Uterus (tissue), 2 donors: ENCODE data around the gene PA2G4.

ENCODE experiments used
- POLR2A ChIP-seq, 2 donors: fragments of 450-650 bp; IDR thresholded peaks; one replicate each; pipeline ENCODE4 v1.6.1; 2016; ENCODE audit warnings: antibody characterized with exemption in 2 of 2, mild to moderate bottlenecking in 1 of 2, moderate library complexity in 1 of 2
- TF ChIP-seq, protein P1 (sequence below), 4 experiments: fragments of 200-600 bp in 2 of 4; fragments of 450-650 bp in 2 of 4; sonication (generic) in 2 of 4; IDR thresholded peaks; one replicate each; pipeline ENCODE4 v1.5.1; 2016 to 2019; ENCODE audit warnings: antibody characterized with exemption in 4 of 4, mild to moderate bottlenecking in 2 of 4, moderate library complexity in 1 of 4

DNA sequence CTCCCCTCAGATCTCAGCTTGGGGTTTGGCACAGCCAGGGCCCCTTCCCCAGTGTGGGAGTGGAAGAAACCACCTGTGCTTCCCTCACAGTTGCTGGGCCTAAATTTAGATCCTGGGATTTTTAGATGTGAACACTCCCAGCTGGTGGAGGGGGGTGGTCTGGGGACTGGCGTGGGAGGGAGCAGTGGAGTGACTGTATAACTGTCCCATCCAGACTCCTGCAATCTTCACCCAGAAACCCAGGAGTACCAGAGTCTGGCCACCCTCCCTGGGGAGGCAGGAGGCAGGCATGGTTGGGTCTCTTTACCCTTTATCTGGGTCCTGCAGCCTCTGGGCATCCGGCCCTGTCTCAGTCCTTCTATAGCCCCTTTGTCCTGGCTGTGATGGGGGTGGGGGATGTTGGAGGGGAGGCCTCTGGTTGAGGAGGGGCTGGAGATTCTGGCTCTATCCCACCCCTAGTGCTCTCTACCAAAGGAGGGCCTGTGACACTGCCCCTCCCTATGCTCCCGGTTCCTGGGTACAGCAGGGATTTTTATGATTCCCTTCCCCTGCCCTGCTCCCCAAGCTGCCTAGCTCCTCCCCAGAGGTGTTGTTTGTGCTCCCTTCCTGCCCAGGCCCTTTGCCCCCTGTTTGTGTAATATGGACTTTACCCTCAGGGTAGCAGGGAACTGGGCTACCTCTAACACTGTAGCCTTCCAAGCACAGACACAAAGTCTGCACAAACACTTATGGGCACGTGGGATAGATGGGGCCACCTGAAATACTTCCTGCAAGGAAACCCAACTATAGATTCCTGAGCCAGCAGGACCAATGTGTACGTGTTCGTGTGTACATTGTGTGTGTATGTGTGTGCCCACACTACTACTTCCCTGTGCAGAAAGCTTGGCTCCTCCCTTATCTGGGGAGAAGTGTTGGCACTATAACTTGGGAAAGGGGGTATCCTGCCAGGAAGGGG lies 22.7 kb upstream of the PA2G4 start:
- TF ChIP-seq, protein P1, sequence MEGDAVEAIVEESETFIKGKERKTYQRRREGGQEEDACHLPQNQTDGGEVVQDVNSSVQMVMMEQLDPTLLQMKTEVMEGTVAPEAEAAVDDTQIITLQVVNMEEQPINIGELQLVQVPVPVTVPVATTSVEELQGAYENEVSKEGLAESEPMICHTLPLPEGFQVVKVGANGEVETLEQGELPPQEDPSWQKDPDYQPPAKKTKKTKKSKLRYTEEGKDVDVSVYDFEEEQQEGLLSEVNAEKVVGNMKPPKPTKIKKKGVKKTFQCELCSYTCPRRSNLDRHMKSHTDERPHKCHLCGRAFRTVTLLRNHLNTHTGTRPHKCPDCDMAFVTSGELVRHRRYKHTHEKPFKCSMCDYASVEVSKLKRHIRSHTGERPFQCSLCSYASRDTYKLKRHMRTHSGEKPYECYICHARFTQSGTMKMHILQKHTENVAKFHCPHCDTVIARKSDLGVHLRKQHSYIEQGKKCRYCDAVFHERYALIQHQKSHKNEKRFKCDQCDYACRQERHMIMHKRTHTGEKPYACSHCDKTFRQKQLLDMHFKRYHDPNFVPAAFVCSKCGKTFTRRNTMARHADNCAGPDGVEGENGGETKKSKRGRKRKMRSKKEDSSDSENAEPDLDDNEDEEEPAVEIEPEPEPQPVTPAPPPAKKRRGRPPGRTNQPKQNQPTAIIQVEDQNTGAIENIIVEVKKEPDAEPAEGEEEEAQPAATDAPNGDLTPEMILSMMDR (IDR thresholded peaks at IDR 0.05) = no peak
- TF ChIP-seq POLR2A (IDR thresholded peaks at IDR 0.05) = no peak
